T-helper 1 cell treated with Interleukin-12 subunit alpha and Interleukin-12 subunit beta and Interleukin-4 antibody, amounts not matched to agents 30 ng/mL and 1 ng/mL, for 36 hours (primary cell): Measurements from ENCODE around the gene FGF14. TPM values are rescaled to one million over a fixed set of nuclear protein-coding genes. Genes with fewer than 3 reads are reported as not detected.
"Not testable (repeated sequence)": the region's sequence is repeated elsewhere in the genome, so short reads cannot be mapped to it uniquely, and the experiment has no call there.

Source experiments
- intact Hi-C: fragments of 100-400 bp; cut with micrococcal nuclease; formaldehyde crosslinking; loops from one replicate; pipeline ENCODE4 v1.15.1; 2024
- total RNA-seq: library from RNA; stranded (reverse); gene quantifications from 2 replicates; pipeline ENCODE4 v1.2.3, GENCODE V29; 2022

Gene FGF14
- total RNA-seq, 1 donor from 2014 or later, result not detected

DNA sequence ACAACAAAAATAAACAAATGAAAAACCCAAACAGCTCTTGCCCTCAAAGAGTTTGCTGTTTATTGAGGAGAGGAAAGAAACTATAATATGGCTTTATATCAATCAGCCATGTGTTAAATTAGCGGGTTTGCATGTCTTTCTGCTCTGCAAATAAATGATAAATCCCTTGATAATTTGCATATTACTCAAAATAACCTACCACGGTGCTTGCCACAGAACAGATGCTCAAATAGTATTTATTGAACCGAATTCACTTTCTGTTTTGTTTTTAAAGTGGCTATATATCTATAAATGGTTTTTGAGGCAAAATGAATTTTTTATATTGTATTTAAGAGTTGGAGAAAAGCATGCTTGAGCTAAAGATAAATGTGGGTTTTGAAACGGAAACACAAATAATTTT lies 521.3 kb downstream of the FGF14 start:
- intact Hi-C loops, result no loop called here

DNA sequence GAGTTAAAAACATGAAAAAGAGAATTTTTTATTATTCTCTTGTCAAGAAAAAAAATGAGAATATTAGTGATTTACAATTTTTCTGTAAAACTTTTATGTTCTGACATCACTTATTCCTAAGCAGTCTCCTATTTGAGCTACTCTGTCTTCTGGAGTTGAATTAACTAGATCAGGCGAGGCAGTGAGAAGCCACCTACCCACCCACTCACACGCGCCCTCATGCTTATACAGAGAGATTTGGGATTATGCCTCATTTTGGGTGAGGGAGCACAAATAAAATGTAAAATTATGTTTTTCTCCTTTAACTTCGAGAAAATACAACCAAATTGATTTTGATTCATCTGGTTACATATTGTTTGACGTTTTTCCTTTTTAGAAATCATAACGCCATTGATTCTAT lies 524.9 kb downstream of the FGF14 start:
- intact Hi-C loops, result no loop called here

GRCh38 chr13:101875717-101876393 lies 526.0 kb downstream of the FGF14 start:
- intact Hi-C loops, result no loop called here

DNA sequence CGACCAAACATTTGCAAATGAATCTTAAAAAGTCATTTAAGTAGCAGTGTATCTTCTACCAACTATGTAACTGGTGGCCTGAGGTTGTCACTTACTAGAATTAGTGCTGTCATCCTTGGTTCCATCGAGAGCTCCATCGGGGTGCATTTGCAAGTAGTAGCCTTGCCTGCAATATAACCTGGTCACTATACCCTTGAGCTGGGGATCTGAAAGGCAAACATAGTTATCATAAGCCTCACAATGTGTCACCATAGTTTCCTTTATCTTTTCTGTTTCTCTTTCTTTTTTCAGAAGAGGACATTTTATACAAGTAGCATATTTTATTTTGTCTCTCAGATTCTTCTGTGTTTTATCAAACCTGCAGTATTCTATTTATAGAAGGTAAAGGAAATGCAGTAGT lies 526.8 kb downstream of the FGF14 start:
- intact Hi-C loops, result no loop called here

DNA sequence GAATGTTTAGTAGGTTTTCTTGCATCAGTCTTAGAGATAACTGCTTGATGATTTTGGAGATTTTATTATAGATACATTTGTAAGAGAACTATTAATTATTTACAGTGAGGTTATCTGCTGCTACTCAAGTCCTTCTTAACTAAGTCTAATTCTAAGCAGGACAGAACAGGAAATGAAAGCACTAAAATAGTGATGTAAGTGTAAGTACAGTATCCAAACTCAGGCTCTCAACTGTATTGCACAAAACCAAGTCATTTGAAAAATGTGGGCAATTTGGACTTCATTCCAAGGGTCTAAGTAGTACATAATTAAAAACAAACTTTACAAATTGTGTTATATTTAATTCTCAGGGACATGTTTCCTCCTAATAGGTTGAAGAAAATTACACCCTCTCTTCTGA lies 532.3 kb downstream of the FGF14 start:
- intact Hi-C loops, result no loop called here

- intact Hi-C loops, result no loop called here
These were observed 533.0 kb downstream of the FGF14 start for GRCh38 chr13:101868585-101869469.

DNA sequence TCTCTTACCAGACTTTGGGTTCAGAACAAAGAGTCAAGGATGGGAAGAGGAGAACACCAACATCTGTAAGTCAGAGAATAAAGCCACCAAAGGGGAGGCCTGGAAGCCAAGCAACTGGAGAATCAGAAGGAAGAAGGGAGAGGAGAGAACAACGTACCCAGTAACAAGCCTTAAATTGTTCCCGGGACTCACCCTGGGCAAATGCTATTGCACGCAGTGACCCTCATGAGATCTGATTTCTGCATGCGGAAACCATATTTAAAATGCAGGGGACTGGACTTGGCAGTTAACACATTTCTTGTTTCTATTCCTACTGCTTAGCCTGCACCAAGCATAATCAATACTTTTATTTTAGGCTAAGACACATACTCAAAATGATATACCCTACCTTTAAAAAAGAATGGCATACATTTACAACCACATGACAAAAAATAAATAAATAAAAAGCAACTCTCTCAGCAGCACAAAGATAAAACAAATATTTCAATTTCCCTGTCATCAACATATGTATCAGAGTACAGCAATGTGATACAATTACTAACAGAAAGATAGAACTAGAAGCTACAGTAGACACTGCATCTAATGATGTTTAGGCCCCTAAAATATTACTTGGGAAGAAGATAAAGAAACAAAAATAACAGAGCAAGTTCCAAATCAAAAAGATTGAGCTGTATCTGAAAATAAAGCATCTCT lies 534.8 kb downstream of the FGF14 start:
- intact Hi-C loops, result no loop called here

GRCh38 chr13:101858860-101859259 lies 543.0 kb downstream of the FGF14 start:
- intact Hi-C loops, result no loop called here

GRCh38 chr13:101846701-101847100 lies 555.1 kb downstream of the FGF14 start:
- intact Hi-C loops, result no loop called here

GRCh38 chr13:101846249-101846648 lies 555.6 kb downstream of the FGF14 start:
- intact Hi-C loops, result no loop called here

GRCh38 chr13:101845245-101846020 lies 556.4 kb downstream of the FGF14 start:
- intact Hi-C loops, result no loop called here

- intact Hi-C loops, result no loop called here
These were observed 560.1 kb downstream of the FGF14 start for GRCh38 chr13:101841698-101842097.

DNA sequence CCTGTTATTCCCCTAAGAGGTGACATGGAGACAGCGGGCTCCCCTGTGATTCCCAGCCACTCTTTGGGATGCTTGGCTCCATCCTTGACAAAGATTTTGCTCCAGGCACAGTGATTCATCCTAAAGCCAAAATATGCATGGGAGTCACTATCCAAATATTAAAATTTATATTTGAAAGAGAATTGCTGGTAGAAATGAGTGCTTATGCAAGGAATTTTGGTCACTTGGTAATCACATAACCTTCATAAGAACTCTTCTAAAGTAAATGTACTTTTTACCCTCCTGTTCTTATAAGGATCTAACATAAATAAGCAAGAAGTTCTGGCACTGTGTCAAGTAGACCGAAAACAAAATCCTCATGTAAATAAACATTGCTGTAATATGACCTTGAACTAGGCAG lies 563.5 kb downstream of the FGF14 start:
- intact Hi-C loops, result no loop called here

- intact Hi-C loops, result not testable (repeated sequence)
These were observed 564.1 kb downstream of the FGF14 start for GRCh38 chr13:101837778-101838177.

DNA sequence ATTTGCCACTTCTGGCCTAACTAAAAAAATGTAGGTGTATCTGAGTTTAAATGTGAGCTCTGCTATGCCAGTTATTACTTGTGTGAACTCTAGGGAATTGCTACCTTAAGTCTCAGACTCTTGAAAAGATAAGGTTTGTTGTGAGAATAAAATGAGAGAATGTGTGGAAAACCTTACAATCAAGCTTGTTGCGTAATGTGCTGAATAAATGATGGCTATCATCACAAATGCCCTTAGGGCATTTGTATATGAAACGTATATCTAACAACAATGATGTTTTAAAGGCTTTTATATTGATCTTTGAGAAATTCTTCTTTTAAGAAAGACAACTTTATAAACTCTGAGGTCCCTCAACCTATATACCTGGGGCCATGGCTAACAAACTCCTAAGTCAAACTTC lies 564.6 kb downstream of the FGF14 start:
- intact Hi-C loops, result no loop called here

DNA sequence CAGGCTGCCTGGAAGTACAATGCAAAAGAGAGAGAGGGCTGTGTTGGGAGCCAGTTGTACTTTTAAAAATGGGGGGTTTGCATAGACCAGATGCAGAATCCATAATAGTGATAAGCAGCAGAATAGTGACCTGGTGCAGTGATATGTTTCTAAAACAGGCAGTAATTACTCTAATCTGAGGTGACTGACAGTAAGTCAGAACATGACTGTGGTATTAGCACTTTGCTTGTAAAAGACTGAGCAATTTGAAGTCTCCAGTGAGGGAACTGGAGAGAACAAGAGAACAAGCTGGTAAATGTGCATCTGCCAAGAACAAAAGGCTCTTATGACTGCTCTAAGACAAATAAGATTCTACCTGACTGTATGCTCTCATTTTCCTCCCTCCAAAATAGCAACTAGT lies 565.9 kb downstream of the FGF14 start:
- intact Hi-C loops, result no loop called here

GRCh38 chr13:101833671-101834070 lies 568.2 kb downstream of the FGF14 start:
- intact Hi-C loops, result no loop called here

DNA sequence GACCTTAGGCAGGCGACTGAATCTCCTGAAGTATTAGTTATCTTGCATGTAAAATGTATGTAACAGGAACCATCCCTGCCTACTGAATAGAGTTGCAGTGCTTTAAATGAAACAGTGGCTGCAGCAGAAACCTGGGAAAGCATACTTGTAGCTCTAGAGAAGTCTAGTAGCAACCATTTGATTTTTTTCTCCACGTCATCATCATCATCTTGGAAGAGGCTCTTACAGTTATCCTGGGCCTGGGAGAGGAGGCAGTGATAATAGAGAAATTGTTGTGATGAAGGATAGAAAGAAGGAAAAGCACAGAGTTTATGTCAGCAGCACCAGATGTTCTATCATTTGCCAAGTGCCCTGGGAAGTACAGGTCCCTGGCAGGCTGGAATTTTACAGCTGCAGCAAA lies 571.8 kb downstream of the FGF14 start:
- intact Hi-C loops, result no loop called here

GRCh38 chr13:101829484-101829883 lies 572.4 kb downstream of the FGF14 start:
- intact Hi-C loops, result no loop called here

DNA sequence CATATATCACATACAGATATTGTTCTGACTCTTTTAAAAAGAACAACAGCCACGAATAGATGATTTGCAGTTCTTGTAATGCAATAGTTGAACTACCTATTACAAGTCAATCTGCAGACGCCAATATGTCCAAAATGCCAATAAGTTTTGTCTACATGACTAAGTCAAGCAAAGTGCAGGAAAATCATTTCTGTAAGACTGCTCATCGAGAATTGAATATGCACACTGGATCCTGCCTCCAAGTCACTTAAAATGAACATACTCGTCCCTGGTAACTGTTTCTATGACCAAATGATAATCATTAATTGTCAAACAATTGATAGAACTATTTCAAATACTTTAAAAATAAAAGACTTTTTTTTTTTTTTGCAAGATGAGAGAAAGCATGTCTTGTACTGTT lies 573.7 kb downstream of the FGF14 start:
- intact Hi-C loops, result no loop called here

GRCh38 chr13:101817898-101818297 lies 584.0 kb downstream of the FGF14 start:
- intact Hi-C loops, result no loop called here
